B cell (primary cell): Measurements from ENCODE around the gene KRT27. TPM values are rescaled to one million over a fixed set of nuclear protein-coding genes. Genes with fewer than 3 reads are reported as not detected.
"Not testable (repeated sequence)": the region's sequence is repeated elsewhere in the genome, so short reads cannot be mapped to it uniquely, and the experiment has no call there.

ENCODE experiments used
- ATAC-seq: fragments of 200-7000 bp; cut with Tn5 transposase; one replicate; pipeline ENCODE4 v1.10.0; 2021; ENCODE audit warnings: low read depth, mild to moderate bottlenecking, moderate number of reproducible peaks, moderate library complexity
- CTCF ChIA-PET: fragments of 350-600 bp; sonication (Branson Sonifier 250); formaldehyde crosslinking; loops from one replicate; lab custom pipeline; 2021; ENCODE audit warnings: antibody characterized with exemption, inconsistent platforms; lab: Charles Lee
- POLR2A ChIA-PET: fragments of 350-600 bp; sonication (Branson Sonifier 250); formaldehyde crosslinking; loops from one replicate; lab custom pipeline; 2021; ENCODE audit warnings: antibody characterized with exemption; lab: Charles Lee
- DNase-seq: peaks from one replicate; pipeline ENCODE4 v3.0.0; 2013
- H2AFZ ChIP-seq: 2 replicates; pipeline ENCODE4 v1.6.1; 2012; ENCODE audit warnings: mild to moderate bottlenecking, low read depth, low read length; ENCODE audit not compliant: insufficient read depth, poor library complexity, severe bottlenecking
- H3K27ac ChIP-seq, 2 donors: 1 replicate in 1 of 2; 2 replicates in 1 of 2; pipeline ENCODE4 v1.5.1; 2012 to 2013; ENCODE audit warnings: low read length in 2 of 2, mild to moderate bottlenecking in 2 of 2, moderate library complexity in 1 of 2
- H3K27me3 ChIP-seq, 4 experiments: fragments of 200-600 bp in 1 of 4; sonication (generic) in 1 of 4; replicated peaks in 1 of 4; 1 replicate in 2 of 4; 2 replicates in 2 of 4; pipeline versions ENCODE4 v1.6.1 to v1.7.0; 2013 to 2016; ENCODE audit warnings: low read length in 3 of 4, mild to moderate bottlenecking in 2 of 4, mixed read lengths in 1 of 4, moderate library complexity in 1 of 4; ENCODE audit not compliant: insufficient read depth in 4 of 4, control insufficient read depth in 3 of 4; ENCODE audit errors: control extremely low read depth in 1 of 4
- H3K36me3 ChIP-seq, 2 experiments: replicated peaks in 1 of 2; 1 replicate in 1 of 2; 2 replicates in 1 of 2; pipeline versions ENCODE4 v1.6.1 to v1.7.1; 2013; ENCODE audit warnings: low read length in 1 of 2; ENCODE audit not compliant: insufficient read depth in 2 of 2, control insufficient read depth in 1 of 2; ENCODE audit errors: control extremely low read depth in 1 of 2, extremely low read depth in 1 of 2
- H3K4me1 ChIP-seq, 2 donors: fragments of 200-600 bp in 1 of 2; sonication (generic) in 1 of 2; 1 replicate in 1 of 2; 2 replicates in 1 of 2; pipeline versions ENCODE4 v1.5.1 to v1.6.1; 2013 to 2017; ENCODE audit warnings: low read length in 2 of 2; ENCODE audit not compliant: control insufficient read depth in 2 of 2, insufficient read depth in 2 of 2
- H3K4me2 ChIP-seq: replicated peaks from 2 replicates; pipeline ENCODE3; 2012; ENCODE audit warnings: mild to moderate bottlenecking, low read depth, low read length; ENCODE audit not compliant: poor library complexity, severe bottlenecking
- H3K4me3 ChIP-seq, 5 experiments: fragments of 200-600 bp in 1 of 5; sonication (generic) in 1 of 5; 1 replicate in 3 of 5; 2 replicates in 2 of 5; pipeline versions ENCODE4 v1.5.1 to v1.7.0; 2011 to 2016; ENCODE audit warnings: low read length in 4 of 5, mild to moderate bottlenecking in 4 of 5, low read depth in 2 of 5, control low read depth in 1 of 5, moderate library complexity in 1 of 5; ENCODE audit not compliant: insufficient read depth in 1 of 5; ENCODE audit errors: control extremely low read depth in 1 of 5, extremely low read depth in 1 of 5
- H3K79me2 ChIP-seq: fragments of 200-600 bp; sonication (generic); one replicate; pipeline ENCODE4 v1.6.0; 2016; ENCODE audit warnings: low read length; ENCODE audit not compliant: control insufficient read depth, insufficient read depth
- H3K9ac ChIP-seq: fragments of 200-600 bp; sonication (generic); 2 replicates; pipeline ENCODE4 v1.6.1; 2017; ENCODE audit warnings: mild to moderate bottlenecking, low read length, moderate library complexity
- H3K9me3 ChIP-seq, 3 donors: one replicate each; pipeline versions ENCODE4 v1.6.1 to v1.7.1; 2013; ENCODE audit warnings: low read length in 2 of 3; ENCODE audit not compliant: control insufficient read depth in 2 of 3, insufficient read depth in 1 of 3; ENCODE audit errors: control extremely low read depth in 1 of 3
- H4K20me1 ChIP-seq: 2 replicates; pipeline ENCODE4 v1.6.0; 2012; ENCODE audit warnings: mild to moderate bottlenecking, low read length; ENCODE audit not compliant: insufficient read depth, control insufficient read depth, poor library complexity, severe bottlenecking
- H3K27ac Mint-ChIP-seq: one replicate; pipeline ENCODE4 v1.8.0; 2021; ENCODE audit warnings: mixed read lengths
- H3K27me3 Mint-ChIP-seq: one replicate; pipeline ENCODE4 v1.8.0; 2021; ENCODE audit warnings: mixed read lengths
- H3K4me1 Mint-ChIP-seq: one replicate; pipeline ENCODE4 v1.8.0; 2021; ENCODE audit warnings: mixed read lengths
- H3K4me3 Mint-ChIP-seq: one replicate; pipeline ENCODE4 v1.8.0; 2021; ENCODE audit warnings: mixed read lengths
- H3K9me3 Mint-ChIP-seq: one replicate; pipeline ENCODE4 v1.8.0; 2022; ENCODE audit warnings: mixed read lengths; ENCODE audit not compliant: insufficient read depth
- CTCF ChIP-seq: fragments of 200-600 bp; IDR thresholded peaks from one replicate; pipeline ENCODE4 v1.8.0; 2022; ENCODE audit warnings: antibody characterized with exemption, mild to moderate bottlenecking
- EZH2 ChIP-seq: IDR thresholded peaks from 2 replicates; pipeline ENCODE4 v1.6.1; 2012; ENCODE audit warnings: borderline replicate concordance, low read depth, mild to moderate bottlenecking, moderate library complexity, low read length; ENCODE audit not compliant: insufficient read depth, poor library complexity, severe bottlenecking
- WGBS: methylation state at CpG from one replicate; pipeline ENCODE4 v1.1.5; 2013; ENCODE audit warnings: missing lambda C conversion rate; ENCODE audit not compliant: insufficient coverage; 5-methylcytosine and 5-hydroxymethylcytosine counted together
- intact Hi-C: fragments of 100-400 bp; cut with micrococcal nuclease; formaldehyde crosslinking; loops from one replicate; pipeline ENCODE4 v1.10.0; 2022
- polyA plus RNA-seq: library from polyadenylated mRNA; depleted of rRNA; stranded (reverse); fragments of >200 nt; gene quantifications from 2 replicates; pipeline ENCODE4 v1.2.3, GENCODE V29; 2012
- total RNA-seq, 2 donors: library from RNA; stranded (reverse); fragments of 120-200 nt in 1 of 2; gene quantifications; 1 replicate in 1 of 2; 2 replicates in 1 of 2; pipeline versions ENCODE4 v1.2.3 to v1.2.4, GENCODE V29; 2013 to 2022

Gene KRT27
- total and polyA plus RNA-seq, 2 donors (not counting 1 experiment from before 2014, with no cell fraction given): not detected

DNA sequence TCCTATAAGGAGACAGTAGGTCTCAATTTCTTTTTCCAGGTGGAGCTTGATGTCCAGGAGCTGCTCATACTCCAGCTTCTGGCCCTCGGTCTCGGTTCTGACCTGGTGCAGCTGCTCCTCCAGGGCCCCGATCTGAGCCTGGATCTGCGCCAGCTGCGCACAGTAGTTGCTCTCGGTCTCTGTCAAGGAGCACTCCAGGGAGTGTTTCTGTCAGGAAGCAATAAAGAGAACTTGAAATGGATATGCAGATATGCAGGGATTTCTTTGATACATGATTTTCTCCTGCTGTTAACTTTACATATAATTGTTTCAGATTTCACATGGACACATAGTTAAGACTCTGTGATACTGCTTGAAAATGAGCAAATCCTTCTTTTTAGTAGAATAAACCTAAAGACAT lies 32.0 kb downstream of the KRT27 start:
- no peak for TF ChIP-seq CTCF
- no peak for TF ChIP-seq EZH2
- Histone ChIP-seq H3K9me3 (peaks cover 0 to 3% (median 0%) of the 10 kb centered on the region in 3 donors), H3K4me1 (no peaks in the 10 kb centered on the region), H3K4me2 (no peak overlapping the region), H2AFZ (no peak overlapping the region), H3K79me2 (no peaks in the 10 kb centered on the region), H3K27me3 (peaks cover 0 to 25% (median 12%) of the 10 kb centered on the region in 4 experiments), H4K20me1 (no peaks in the 10 kb centered on the region), H3K4me3 (no peak overlapping the region), H3K9ac (no peak overlapping the region), H3K27ac (no peak overlapping the region), H3K36me3 (no peaks in the 10 kb centered on the region)
- no peak overlapping the region for H3K4me3 Mint-ChIP-seq
- H3K4me1 Mint-ChIP-seq: no peaks in the 10 kb centered on the region
- H3K27me3 Mint-ChIP-seq: peaks cover 55% of the 10 kb centered on the region
- ChIA-PET CTCF (interaction anchor here (0.6 kb wide), 1 partner anchor 39 kb away, joined by 3 read pairs; no protein-coding TSS in a partner anchor), POLR2A (no interaction called here)
- H3K27ac Mint-ChIP-seq: no peak overlapping the region
- H3K9me3 Mint-ChIP-seq: no peaks in the 10 kb centered on the region
- intact Hi-C loops: no loop called here
- 93% methylated on average over 2 of the region's 6 CpGs for WGBS
- ATAC-seq (no peak), DNase-seq (no peak)

DNA sequence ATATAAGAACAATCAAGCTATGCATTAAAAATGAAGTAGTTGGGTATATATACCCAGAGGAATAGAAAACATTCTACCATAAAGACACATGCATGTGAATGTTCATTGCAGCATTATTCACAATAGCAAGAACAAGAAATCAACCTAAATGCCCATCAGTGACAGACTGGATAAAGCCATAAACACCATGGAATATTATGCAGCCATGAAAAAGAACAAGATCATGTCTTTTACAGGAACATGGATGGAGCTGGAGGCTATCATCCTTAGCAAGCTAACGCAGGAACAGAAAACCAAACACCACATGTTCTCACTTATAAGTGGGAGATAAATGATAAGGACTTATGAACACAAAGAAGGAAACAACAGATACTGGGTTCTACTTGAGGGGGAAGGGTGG lies 33.7 kb downstream of the KRT27 start:
- DNase-seq, H4K20me1 ChIP-seq, H3K4me3 Mint-ChIP-seq, H3K4me1 ChIP-seq, H3K9me3 ChIP-seq, H3K9me3 Mint-ChIP-seq, POLR2A ChIA-PET, H3K4me1 Mint-ChIP-seq, H3K27ac Mint-ChIP-seq, H3K36me3 ChIP-seq, H3K9ac ChIP-seq, CTCF ChIA-PET, H3K4me2 ChIP-seq, intact Hi-C loops, H3K79me2 ChIP-seq, H3K27ac ChIP-seq, ATAC-seq, H2AFZ ChIP-seq, H3K4me3 ChIP-seq: not testable (repeated sequence)
- WGBS: no CpG with 5 or more reads among the region's 1 CpG
- peaks cover 57% of the 10 kb centered on the region for H3K27me3 Mint-ChIP-seq
- H3K27me3 ChIP-seq: peaks cover 0 to 27% (median 12%) of the 10 kb centered on the region in 4 experiments
